GM06990 (cell line): ENCODE measurements around the gene MAOB.

Source experiments
- DNase-seq: peaks from one replicate; pipeline ENCODE4 v3.0.0-alpha.2; 2011; ENCODE audit not compliant: insufficient read length; ENCODE audit errors: extremely low read depth
- H3K27me3 ChIP-seq: replicated peaks from 2 replicates; pipeline ENCODE4 v1.6.0; 2011; ENCODE audit warnings: low read length; ENCODE audit not compliant: control insufficient read depth, insufficient read depth
- H3K36me3 ChIP-seq: 2 replicates; pipeline ENCODE4 v1.5.1; 2011; ENCODE audit warnings: low read length; ENCODE audit not compliant: control insufficient read depth, insufficient read depth
- H3K4me3 ChIP-seq: replicated peaks from 2 replicates; pipeline ENCODE4 v1.5.1; 2011; ENCODE audit warnings: low read depth, mild to moderate bottlenecking, control low read depth, low read length
- CTCF ChIP-seq: IDR thresholded peaks from 2 replicates; pipeline ENCODE4 v1.5.1; 2011; ENCODE audit warnings: low read length, control low read depth, mild to moderate bottlenecking, inconsistent platforms; ENCODE audit not compliant: insufficient read depth, poor library complexity, severe bottlenecking

The MAOB gene

GRCh38 chrX:43809463-43809862 is 72.8 kb downstream of the MAOB start:
- no peak overlapping the region for H3K4me3 ChIP-seq
- DNase-seq: no peak
- TF ChIP-seq CTCF: no peak
- no peaks in the 10 kb centered on the region for H3K27me3 ChIP-seq
- H3K36me3 ChIP-seq: no peaks in the 10 kb centered on the region

GRCh38 chrX:43808231-43808630 is 74.0 kb downstream of the MAOB start:
- no peaks in the 10 kb centered on the region for H3K36me3 ChIP-seq
- no peak for TF ChIP-seq CTCF
- H3K4me3 ChIP-seq: no peak overlapping the region
- DNase-seq: no peak
- no peaks in the 10 kb centered on the region for H3K27me3 ChIP-seq

GRCh38 chrX:43805579-43805978 is 76.7 kb downstream of the MAOB start:
- no peak for TF ChIP-seq CTCF
- no peak overlapping the region for H3K4me3 ChIP-seq
- no peaks in the 10 kb centered on the region for H3K27me3 ChIP-seq
- no peak for DNase-seq
- no peaks in the 10 kb centered on the region for H3K36me3 ChIP-seq

GRCh38 chrX:43804021-43804420 is 78.2 kb downstream of the MAOB start:
- Histone ChIP-seq H3K36me3 (no peaks in the 10 kb centered on the region), H3K27me3 (no peaks in the 10 kb centered on the region), H3K4me3 (no peak overlapping the region)
- no peak for DNase-seq
- no peak for TF ChIP-seq CTCF

GRCh38 chrX:43785930-43786591 is 96.2 kb downstream of the MAOB start:
- Histone ChIP-seq H3K4me3 (no peak overlapping the region), H3K27me3 (no peaks in the 10 kb centered on the region), H3K36me3 (no peaks in the 10 kb centered on the region)
- no peak for TF ChIP-seq CTCF
- no peak for DNase-seq

GRCh38 chrX:43758044-43758443 is 124.2 kb downstream of the MAOB start:
- Histone ChIP-seq H3K4me3 (no peak overlapping the region), H3K36me3 (no peaks in the 10 kb centered on the region), H3K27me3 (no peaks in the 10 kb centered on the region)
- TF ChIP-seq CTCF: no peak
- DNase-seq: no peak
